Caco-2 (cell line): ENCODE data around the gene CPM. TPM values are rescaled to one million over a fixed set of nuclear protein-coding genes. Genes with fewer than 3 reads are reported as not detected.

Experiments
- BruUV-seq: library from RNA; stranded (reverse); fragments of 400-500 nt; replicated peaks from 2 replicates; lab custom pipeline; 2021; lab: Mats Ljungman, UMichigan
- CTCF ChIA-PET: fragments of 300-600 bp; sonication (Branson Sonifier 250); formaldehyde crosslinking; loops from one replicate; lab custom pipeline; 2022; ENCODE audit warnings: antibody characterized with exemption; lab: Charles Lee
- POLR2A ChIA-PET: fragments of 300-600 bp; sonication (Branson Sonifier 250); formaldehyde crosslinking; loops from one replicate; lab custom pipeline; 2022; ENCODE audit warnings: antibody characterized with exemption; lab: Charles Lee
- DNase-seq, 2 experiments: peaks; one replicate each; pipeline versions ENCODE4 v3.0.0 to v3.0.0-alpha.2; 2020 to 2022
- H3K27me3 ChIP-seq: replicated peaks from 2 replicates; pipeline ENCODE4 v1.6.0; 2011; ENCODE audit warnings: low read length; ENCODE audit not compliant: control insufficient read depth, insufficient read depth
- H3K36me3 ChIP-seq: 2 replicates; pipeline ENCODE4 v1.5.1; 2011; ENCODE audit warnings: low read length; ENCODE audit not compliant: control insufficient read depth, insufficient read depth
- H3K4me1 ChIP-seq: fragments of 250-450 bp; sonication (Bioruptor Pico); 2 replicates; pipeline ENCODE4 v1.5.1; 2020; ENCODE audit warnings: mild to moderate bottlenecking
- H3K4me3 ChIP-seq: 2 replicates; pipeline ENCODE4 v1.5.1; 2011; ENCODE audit warnings: low read depth, mild to moderate bottlenecking, control low read depth, low read length
- H3K9me3 ChIP-seq: fragments of 250-450 bp; sonication (Bioruptor Pico); 2 replicates; pipeline ENCODE4 v1.5.1; 2020; ENCODE audit warnings: mild to moderate bottlenecking, moderate library complexity
- H3K27ac Mint-ChIP-seq: one replicate; pipeline ENCODE4 v1.8.0; 2022; ENCODE audit warnings: mixed read lengths; ENCODE audit not compliant: unreplicated experiment
- H3K27me3 Mint-ChIP-seq: one replicate; pipeline ENCODE4 v1.8.0; 2022; ENCODE audit warnings: mixed read lengths; ENCODE audit not compliant: insufficient read depth, unreplicated experiment
- H3K36me3 Mint-ChIP-seq: one replicate; pipeline ENCODE4 v1.8.0; 2022; ENCODE audit warnings: mild to moderate bottlenecking, mixed read lengths; ENCODE audit not compliant: insufficient read depth, unreplicated experiment
- H3K4me1 Mint-ChIP-seq: one replicate; pipeline ENCODE4 v1.8.0; 2022; ENCODE audit warnings: low read depth, mixed read lengths; ENCODE audit not compliant: unreplicated experiment
- H3K4me3 Mint-ChIP-seq: one replicate; pipeline ENCODE4 v1.8.0; 2022; ENCODE audit warnings: mild to moderate bottlenecking, moderate library complexity, mixed read lengths; ENCODE audit not compliant: unreplicated experiment
- H3K9me3 Mint-ChIP-seq: one replicate; pipeline ENCODE4 v1.8.0; 2022; ENCODE audit warnings: mixed read lengths; ENCODE audit not compliant: unreplicated experiment
- intact Hi-C: fragments of 100-400 bp; cut with micrococcal nuclease; formaldehyde crosslinking; loops from one replicate; pipeline ENCODE4 v1.10.0; 2022; ENCODE audit not compliant: unreplicated experiment
- total RNA-seq: library from RNA; stranded (reverse); gene quantifications from 2 replicates; pipeline ENCODE4 v1.2.3, GENCODE V29; 2022
- TF ChIP-seq, protein P1 (sequence below), 2 experiments: fragments of 200-600 bp in 1 of 2; IDR thresholded peaks; 1 replicate in 1 of 2; 2 replicates in 1 of 2; pipeline versions ENCODE4 v1.5.1 to v1.8.0; 2011 to 2022; ENCODE audit warnings: antibody characterized with exemption in 1 of 2, control low read depth in 1 of 2, inconsistent platforms in 1 of 2, low read depth in 1 of 2, low read length in 1 of 2, mild to moderate bottlenecking in 1 of 2, moderate library complexity in 1 of 2; ENCODE audit not compliant: insufficient read depth in 1 of 2, severe bottlenecking in 1 of 2, unreplicated experiment in 1 of 2

The CPM gene
- total RNA-seq, 1 experiment from 2014 or later: 8.2 TPM

GRCh38 chr12:68893741-68894140, 39.2 kb downstream of the CPM start:
- ChIA-PET POLR2A (no interaction called here), CTCF (no interaction called here)
- Mint-ChIP-seq H3K9me3 (no peaks in the 10 kb centered on the region), H3K27me3 (no peaks in the 10 kb centered on the region), H3K36me3 (no peaks in the 10 kb centered on the region), H3K4me3 (no peak overlapping the region), H3K27ac (no peak overlapping the region), H3K4me1 (peaks cover 6% of the 10 kb centered on the region)
- BruUV-seq: no TSS peak
- H3K36me3 ChIP-seq: no peaks in the 10 kb centered on the region
- TF ChIP-seq, protein P1, sequence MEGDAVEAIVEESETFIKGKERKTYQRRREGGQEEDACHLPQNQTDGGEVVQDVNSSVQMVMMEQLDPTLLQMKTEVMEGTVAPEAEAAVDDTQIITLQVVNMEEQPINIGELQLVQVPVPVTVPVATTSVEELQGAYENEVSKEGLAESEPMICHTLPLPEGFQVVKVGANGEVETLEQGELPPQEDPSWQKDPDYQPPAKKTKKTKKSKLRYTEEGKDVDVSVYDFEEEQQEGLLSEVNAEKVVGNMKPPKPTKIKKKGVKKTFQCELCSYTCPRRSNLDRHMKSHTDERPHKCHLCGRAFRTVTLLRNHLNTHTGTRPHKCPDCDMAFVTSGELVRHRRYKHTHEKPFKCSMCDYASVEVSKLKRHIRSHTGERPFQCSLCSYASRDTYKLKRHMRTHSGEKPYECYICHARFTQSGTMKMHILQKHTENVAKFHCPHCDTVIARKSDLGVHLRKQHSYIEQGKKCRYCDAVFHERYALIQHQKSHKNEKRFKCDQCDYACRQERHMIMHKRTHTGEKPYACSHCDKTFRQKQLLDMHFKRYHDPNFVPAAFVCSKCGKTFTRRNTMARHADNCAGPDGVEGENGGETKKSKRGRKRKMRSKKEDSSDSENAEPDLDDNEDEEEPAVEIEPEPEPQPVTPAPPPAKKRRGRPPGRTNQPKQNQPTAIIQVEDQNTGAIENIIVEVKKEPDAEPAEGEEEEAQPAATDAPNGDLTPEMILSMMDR (IDR thresholded peaks at IDR 0.05; ENCODE audit: insufficient read depth in 1 of 2, low read depth in 1 of 2, low read length in 1 of 2, severe bottlenecking in 1 of 2, unreplicated experiment in 1 of 2): no peak
- intact Hi-C loops: no loop called here
- no peaks in the 10 kb centered on the region for H3K4me1 ChIP-seq
- H3K4me3 ChIP-seq: no peak overlapping the region
- no peaks in the 10 kb centered on the region for H3K9me3 ChIP-seq
- DNase-seq: no peak
- H3K27me3 ChIP-seq: no peaks in the 10 kb centered on the region

DNA sequence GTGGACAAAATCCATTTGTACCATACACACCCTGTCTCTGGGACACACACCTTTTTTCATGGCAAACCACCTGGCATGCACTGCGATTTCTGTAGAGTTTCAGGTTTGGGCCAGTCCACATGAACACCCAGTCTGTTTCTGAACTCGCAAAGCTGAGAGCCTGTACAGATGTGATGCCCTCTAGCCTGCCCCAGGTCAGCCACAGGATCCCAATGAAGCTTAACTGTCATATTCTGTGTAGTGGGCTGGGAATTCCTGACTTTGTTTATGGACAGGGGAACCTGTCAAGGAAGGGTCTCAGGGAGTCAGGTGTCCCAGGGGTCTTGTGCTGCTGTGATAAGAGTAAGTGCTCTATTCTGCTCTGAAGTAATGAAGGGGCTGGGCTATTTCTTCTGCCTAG, 39.8 kb downstream of the CPM start:
- DNase-seq: no peak
- Mint-ChIP-seq H3K27me3 (no peaks in the 10 kb centered on the region), H3K9me3 (no peaks in the 10 kb centered on the region), H3K4me1 (peaks cover 6% of the 10 kb centered on the region), H3K4me3 (no peak overlapping the region), H3K27ac (no peak overlapping the region), H3K36me3 (no peaks in the 10 kb centered on the region)
- no TSS peak for BruUV-seq
- Histone ChIP-seq H3K4me3 (no peak overlapping the region), H3K36me3 (no peaks in the 10 kb centered on the region), H3K27me3 (no peaks in the 10 kb centered on the region), H3K9me3 (no peaks in the 10 kb centered on the region), H3K4me1 (no peaks in the 10 kb centered on the region)
- intact Hi-C loops: no loop called here
- ChIA-PET CTCF (no interaction called here), POLR2A (no interaction called here)
- TF ChIP-seq, protein P1 (IDR thresholded peaks at IDR 0.05; ENCODE audit: insufficient read depth in 1 of 2, low read depth in 1 of 2, low read length in 1 of 2, severe bottlenecking in 1 of 2, unreplicated experiment in 1 of 2): no peak

- no peak overlapping the region for H3K27ac Mint-ChIP-seq
- H3K27me3 Mint-ChIP-seq: no peaks in the 10 kb centered on the region
- H3K36me3 ChIP-seq: no peaks in the 10 kb centered on the region
- intact Hi-C loops: no loop called here
- ChIA-PET CTCF (no interaction called here), POLR2A (no interaction called here)
- peaks cover 6% of the 10 kb centered on the region for H3K4me1 Mint-ChIP-seq
- no peaks in the 10 kb centered on the region for H3K27me3 ChIP-seq
- H3K9me3 ChIP-seq: no peaks in the 10 kb centered on the region
- TF ChIP-seq, protein P1 (IDR thresholded peaks at IDR 0.05; ENCODE audit: insufficient read depth in 1 of 2, low read depth in 1 of 2, low read length in 1 of 2, severe bottlenecking in 1 of 2, unreplicated experiment in 1 of 2): no peak
- no TSS peak for BruUV-seq
- no peak overlapping the region for H3K4me3 ChIP-seq
- no peaks in the 10 kb centered on the region for H3K4me1 ChIP-seq
- H3K9me3 Mint-ChIP-seq: no peaks in the 10 kb centered on the region
- DNase-seq: no peak
- no peak overlapping the region for H3K4me3 Mint-ChIP-seq
- no peaks in the 10 kb centered on the region for H3K36me3 Mint-ChIP-seq
Measured at GRCh38 chr12:68891141-68891540, 41.8 kb downstream of the CPM start.
